ENCODE measurements around the gene KCNK13.

DNA sequence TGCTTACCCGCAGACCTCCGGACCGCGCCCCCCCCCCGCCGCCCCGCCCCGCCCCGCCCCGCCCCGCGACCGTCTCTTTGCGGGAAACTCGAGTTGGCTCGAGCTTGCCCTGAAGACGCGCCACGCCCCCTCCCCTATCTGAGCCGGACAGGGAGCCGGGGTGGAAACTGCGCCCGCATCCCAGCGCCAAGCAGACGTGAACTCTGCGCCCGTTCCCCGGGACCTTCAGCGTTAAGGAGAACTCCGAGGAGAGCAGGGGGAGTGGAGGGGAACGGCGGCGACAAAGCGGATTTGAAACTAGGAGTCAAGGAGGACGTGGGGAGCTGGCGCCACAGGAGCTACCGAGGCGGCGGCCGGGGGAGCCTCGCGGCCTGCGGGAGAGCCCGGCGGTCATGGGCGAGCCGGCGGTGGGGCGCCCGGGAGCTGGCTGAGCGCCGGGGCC lies at the start of gene KCNK13:
- TF ChIP-seq CTCF (IDR thresholded peaks at IDR 0.05), result no peak
- TF ChIP-seq POLR2A (IDR thresholded peaks at IDR 0.05), result no peak
